ENCODE data around the gene CDC42EP1. TPM values are rescaled to one million over a fixed set of nuclear protein-coding genes. Genes with fewer than 3 reads are reported as not detected.

The CDC42EP1 gene
- total and polyA plus RNA-seq, 2 donors (not counting 3 experiments of a cell fraction or from before 2014, with no cell fraction given), result 82.2 to 141 TPM

DNA sequence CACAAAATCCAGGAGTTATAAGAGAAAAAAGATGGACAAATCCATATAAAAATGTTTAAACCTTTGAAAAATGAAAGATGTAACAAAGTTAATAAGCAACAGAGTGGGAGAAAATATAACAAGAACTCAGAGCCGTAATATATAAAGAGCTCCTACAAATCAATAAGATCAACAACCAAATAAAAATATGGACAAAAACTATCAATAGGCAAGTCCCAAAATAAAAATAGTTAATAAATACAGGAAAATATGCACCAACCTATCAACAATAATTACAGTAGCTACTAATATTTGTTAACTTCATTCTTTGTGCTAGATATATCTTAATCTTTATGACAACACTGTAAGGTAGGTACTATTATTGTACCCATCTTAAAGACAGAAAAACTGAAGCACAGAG is 43.8 kb upstream of the CDC42EP1 start:
- no peak overlapping the region for H3K27ac ChIP-seq (ENCODE audit: insufficient read depth, low read depth, low read length)
- H3K9ac ChIP-seq (replicated peaks; ENCODE audit: extremely low read depth, insufficient read depth, low read length), result no peak overlapping the region
- no peaks in the 10 kb centered on the region for H3K27me3 ChIP-seq (ENCODE audit: control insufficient read depth in 2 of 2, insufficient read depth in 2 of 2, low read length in 2 of 2)
- H3K79me2 ChIP-seq (ENCODE audit: control insufficient read depth, insufficient read depth, low read length), result peaks cover 31% of the 10 kb centered on the region
- CTCF ChIA-PET, result interaction anchor here (1.1 to 1.2 kb wide), 2 partner anchors 30 to 76 kb away, joined by 3 read pairs; partner anchors contain the start of gene MFNG
- POLR2A ChIA-PET, result no interaction called here
- intact Hi-C loops (cut with micrococcal nuclease) (no loop called here), dilution Hi-C loops (cut with MboI; ENCODE audit: extremely low pct_ligation_motif_present, low sequenced_read_pairs) (no loop called here)
- H3K9me3 ChIP-seq (replicated peaks; ENCODE audit: control insufficient read depth, insufficient read depth, low read length), result no peaks in the 10 kb centered on the region
- no peak overlapping the region for H3K4me3 ChIP-seq (replicated peaks in 1 of 3; ENCODE audit: insufficient read depth in 1 of 3, low read depth in 1 of 3, low read length in 3 of 3)
- H3K4me2 ChIP-seq (ENCODE audit: insufficient read depth, low read length), result no peak overlapping the region
- peaks cover 21% of the 10 kb centered on the region for H3K4me1 ChIP-seq (ENCODE audit: control insufficient read depth, extremely low read depth, insufficient read depth, low read length)
- H2AFZ ChIP-seq (ENCODE audit: low read depth, low read length), result no peak overlapping the region
- BruUV-seq (replicated peaks), result no TSS peak
- TF ChIP-seq MYC (IDR thresholded peaks at IDR 0.05; ENCODE audit: low read depth, low read length), result no peak
- TF ChIP-seq, protein P1, sequence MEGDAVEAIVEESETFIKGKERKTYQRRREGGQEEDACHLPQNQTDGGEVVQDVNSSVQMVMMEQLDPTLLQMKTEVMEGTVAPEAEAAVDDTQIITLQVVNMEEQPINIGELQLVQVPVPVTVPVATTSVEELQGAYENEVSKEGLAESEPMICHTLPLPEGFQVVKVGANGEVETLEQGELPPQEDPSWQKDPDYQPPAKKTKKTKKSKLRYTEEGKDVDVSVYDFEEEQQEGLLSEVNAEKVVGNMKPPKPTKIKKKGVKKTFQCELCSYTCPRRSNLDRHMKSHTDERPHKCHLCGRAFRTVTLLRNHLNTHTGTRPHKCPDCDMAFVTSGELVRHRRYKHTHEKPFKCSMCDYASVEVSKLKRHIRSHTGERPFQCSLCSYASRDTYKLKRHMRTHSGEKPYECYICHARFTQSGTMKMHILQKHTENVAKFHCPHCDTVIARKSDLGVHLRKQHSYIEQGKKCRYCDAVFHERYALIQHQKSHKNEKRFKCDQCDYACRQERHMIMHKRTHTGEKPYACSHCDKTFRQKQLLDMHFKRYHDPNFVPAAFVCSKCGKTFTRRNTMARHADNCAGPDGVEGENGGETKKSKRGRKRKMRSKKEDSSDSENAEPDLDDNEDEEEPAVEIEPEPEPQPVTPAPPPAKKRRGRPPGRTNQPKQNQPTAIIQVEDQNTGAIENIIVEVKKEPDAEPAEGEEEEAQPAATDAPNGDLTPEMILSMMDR (IDR thresholded peaks at IDR 0.05; ENCODE audit: extremely low read depth in 1 of 2, insufficient read depth in 1 of 2, low read depth in 1 of 2, low read length in 2 of 2), result no peak
- no peak for TF ChIP-seq POLR2A (IDR thresholded peaks at IDR 0.05; ENCODE audit: low read depth, low read length)
- no peaks in the 10 kb centered on the region for H3K9me1 ChIP-seq (replicated peaks; ENCODE audit: control insufficient read depth, extremely low read depth, insufficient read depth, low read length)
- FAIRE-seq, result no peak
- peaks cover 12 to 16% of the 10 kb centered on the region in 2 experiments for H3K36me3 ChIP-seq (ENCODE audit: control insufficient read depth in 2 of 2, extremely low read depth in 1 of 2, insufficient read depth in 2 of 2, low read length in 2 of 2)
- no peak for DNase-seq (ENCODE audit: low read depth, low spot score)
- H4K20me1 ChIP-seq (replicated peaks; ENCODE audit: control insufficient read depth, extremely low read depth, insufficient read depth, low read length), result no peaks in the 10 kb centered on the region

DNA sequence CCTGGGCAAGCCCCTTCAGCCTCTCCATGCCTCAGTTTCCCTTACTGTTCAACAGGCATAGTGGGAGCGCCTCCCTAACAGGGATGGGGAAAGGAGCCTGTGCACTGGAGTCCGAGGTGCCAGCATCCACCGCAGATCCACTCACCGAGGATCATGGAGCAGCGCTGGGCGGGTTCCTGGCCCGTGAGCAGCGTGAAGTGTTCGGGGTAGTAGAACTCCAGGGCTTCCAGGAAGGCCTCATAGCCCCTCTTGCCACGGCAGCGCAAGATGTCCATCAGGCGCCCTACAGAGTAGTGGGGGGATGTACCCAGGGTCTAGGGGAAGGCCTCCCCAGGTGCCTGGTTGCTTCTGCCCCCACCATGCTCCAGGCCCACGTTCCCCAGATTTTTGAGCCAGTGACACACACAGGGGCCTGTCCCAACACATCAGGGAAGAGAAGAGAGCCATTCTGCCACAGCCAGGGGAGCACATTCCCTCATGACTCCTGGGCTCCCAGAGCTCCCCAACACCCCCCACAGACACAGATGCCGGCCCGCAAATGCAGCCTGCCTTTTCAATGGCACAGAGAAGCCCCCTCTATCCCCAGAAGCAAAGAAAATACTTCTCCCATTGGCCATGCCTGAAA is 42.3 kb upstream of the CDC42EP1 start:
- peak overlapping the region; percentile 44 for H3K9ac ChIP-seq (replicated peaks; ENCODE audit: extremely low read depth, insufficient read depth, low read length)
- no peak overlapping the region for H2AFZ ChIP-seq (ENCODE audit: low read depth, low read length)
- H3K79me2 ChIP-seq (ENCODE audit: control insufficient read depth, insufficient read depth, low read length), result peaks cover 25% of the 10 kb centered on the region
- peaks cover 9% of the 10 kb centered on the region for H3K4me1 ChIP-seq (ENCODE audit: control insufficient read depth, extremely low read depth, insufficient read depth, low read length)
- no peaks in the 10 kb centered on the region for H4K20me1 ChIP-seq (replicated peaks; ENCODE audit: control insufficient read depth, extremely low read depth, insufficient read depth, low read length)
- BruUV-seq (replicated peaks), result no TSS peak
- no peak overlapping the region for H3K27ac ChIP-seq (ENCODE audit: insufficient read depth, low read depth, low read length)
- ChIA-PET POLR2A (interaction anchor here (0.6 kb wide), 1 partner anchor 24 kb away, joined by 3 read pairs; no protein-coding TSS in a partner anchor), CTCF (interaction anchor here (0.7 to 2.1 kb wide), 3 partner anchors 20 to 46 kb away, joined by 3 to 7 read pairs (median 3); no protein-coding TSS in a partner anchor)
- peaks cover 12 to 16% of the 10 kb centered on the region in 2 experiments for H3K36me3 ChIP-seq (ENCODE audit: control insufficient read depth in 2 of 2, extremely low read depth in 1 of 2, insufficient read depth in 2 of 2, low read length in 2 of 2)
- no peak for TF ChIP-seq MYC (IDR thresholded peaks at IDR 0.05; ENCODE audit: low read depth, low read length)
- TF ChIP-seq JUN (IDR thresholded peaks at IDR 0.05; ENCODE audit: borderline replicate concordance, insufficient read depth, insufficient read length, low read depth), result no peak
- TF ChIP-seq, protein P2, sequence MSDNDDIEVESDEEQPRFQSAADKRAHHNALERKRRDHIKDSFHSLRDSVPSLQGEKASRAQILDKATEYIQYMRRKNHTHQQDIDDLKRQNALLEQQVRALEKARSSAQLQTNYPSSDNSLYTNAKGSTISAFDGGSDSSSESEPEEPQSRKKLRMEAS (IDR thresholded peaks at IDR 0.05; ENCODE audit: insufficient read depth, insufficient read length), result no peak
- no peak for TF ChIP-seq POLR2AphosphoS5 (IDR thresholded peaks at IDR 0.05; ENCODE audit: insufficient read depth, low read depth, low read length)
- no peak for TF ChIP-seq POLR2A (IDR thresholded peaks at IDR 0.05; ENCODE audit: low read depth, low read length)
- TF ChIP-seq, protein P1 (IDR thresholded peaks at IDR 0.05; ENCODE audit: extremely low read depth in 1 of 2, insufficient read depth in 1 of 2, low read depth in 1 of 2, low read length in 2 of 2), result no peak
- intact Hi-C loops (cut with micrococcal nuclease) (loop anchor here (2.0 kb wide), 1 partner anchor 33 kb away; no protein-coding TSS in a partner anchor), dilution Hi-C loops (cut with MboI; ENCODE audit: extremely low pct_ligation_motif_present, low sequenced_read_pairs) (no loop called here)
- H3K4me2 ChIP-seq (ENCODE audit: insufficient read depth, low read length), result peak overlapping the region; percentile 78
- no peak for DNase-seq (ENCODE audit: low read depth, low spot score)
- no peaks in the 10 kb centered on the region for H3K27me3 ChIP-seq (ENCODE audit: control insufficient read depth in 2 of 2, insufficient read depth in 2 of 2, low read length in 2 of 2)
- peak overlapping the region; percentile 69 to 84 (median 78) for H3K4me3 ChIP-seq (replicated peaks in 1 of 3; ENCODE audit: insufficient read depth in 1 of 3, low read depth in 1 of 3, low read length in 3 of 3)
- H3K9me1 ChIP-seq (replicated peaks; ENCODE audit: control insufficient read depth, extremely low read depth, insufficient read depth, low read length), result no peaks in the 10 kb centered on the region
- no peaks in the 10 kb centered on the region for H3K9me3 ChIP-seq (replicated peaks; ENCODE audit: control insufficient read depth, insufficient read depth, low read length)
- no peak for FAIRE-seq

Measured in endothelial cell of umbilical vein (primary cell).